GM12864 (cell line): ENCODE results near the gene EFNA4.

Experiments
- DNase-seq: peaks from one replicate; pipeline ENCODE4 v3.0.0-alpha.2; 2011; ENCODE audit warnings: low read depth
- H3K4me3 ChIP-seq: 2 replicates; pipeline ENCODE4 v1.5.1; 2011; ENCODE audit warnings: mild to moderate bottlenecking, low read depth, low read length, control low read depth
- TF ChIP-seq, protein P1 (sequence below): IDR thresholded peaks from 2 replicates; pipeline ENCODE4 v1.5.1; 2011; ENCODE audit warnings: low read depth, mild to moderate bottlenecking, moderate library complexity, low read length, control low read depth, inconsistent platforms; ENCODE audit errors: missing control alignments

Gene EFNA4

DNA sequence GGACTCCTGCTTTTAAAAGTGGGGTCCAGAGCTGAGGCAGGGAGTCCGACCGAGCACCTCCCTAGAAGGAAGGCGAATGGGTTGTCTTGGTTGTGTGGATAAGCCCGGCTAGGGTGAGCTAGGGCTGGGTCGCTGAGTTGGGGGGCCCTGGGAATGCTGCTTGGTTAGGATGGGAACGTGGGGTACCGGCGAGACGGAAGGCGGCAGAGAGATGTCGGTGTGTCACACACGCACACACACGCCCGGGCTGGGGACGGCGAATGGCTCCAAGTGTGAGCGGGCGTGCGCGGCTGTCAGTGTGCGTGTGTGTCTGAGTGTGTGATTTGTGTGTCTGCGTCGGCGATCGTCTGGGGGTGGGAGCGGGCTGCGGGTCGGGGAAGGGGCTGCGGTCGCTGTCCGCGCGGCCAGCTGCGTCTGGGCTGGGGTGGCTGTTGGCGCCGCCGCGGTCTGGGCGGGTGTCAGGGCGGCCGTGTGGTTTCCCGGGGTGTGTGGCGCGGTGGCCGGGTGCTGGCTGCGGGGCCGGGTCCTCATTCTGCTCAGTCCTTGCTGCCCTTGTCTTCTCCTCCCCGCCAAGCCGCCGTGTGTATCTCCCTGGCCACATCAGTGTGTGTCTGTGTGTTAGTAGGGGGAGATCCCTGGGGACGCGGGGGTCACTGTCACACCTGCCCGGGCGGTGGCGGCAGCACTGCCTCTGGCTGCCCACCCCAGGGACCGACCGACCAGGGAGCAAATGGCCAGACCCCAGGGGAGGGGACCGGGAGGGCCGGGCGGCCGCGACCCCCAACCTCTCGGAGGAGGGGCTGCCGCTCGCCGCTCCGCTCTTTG lies 16.2 kb downstream of the EFNA4 start:
- TF ChIP-seq, protein P1, sequence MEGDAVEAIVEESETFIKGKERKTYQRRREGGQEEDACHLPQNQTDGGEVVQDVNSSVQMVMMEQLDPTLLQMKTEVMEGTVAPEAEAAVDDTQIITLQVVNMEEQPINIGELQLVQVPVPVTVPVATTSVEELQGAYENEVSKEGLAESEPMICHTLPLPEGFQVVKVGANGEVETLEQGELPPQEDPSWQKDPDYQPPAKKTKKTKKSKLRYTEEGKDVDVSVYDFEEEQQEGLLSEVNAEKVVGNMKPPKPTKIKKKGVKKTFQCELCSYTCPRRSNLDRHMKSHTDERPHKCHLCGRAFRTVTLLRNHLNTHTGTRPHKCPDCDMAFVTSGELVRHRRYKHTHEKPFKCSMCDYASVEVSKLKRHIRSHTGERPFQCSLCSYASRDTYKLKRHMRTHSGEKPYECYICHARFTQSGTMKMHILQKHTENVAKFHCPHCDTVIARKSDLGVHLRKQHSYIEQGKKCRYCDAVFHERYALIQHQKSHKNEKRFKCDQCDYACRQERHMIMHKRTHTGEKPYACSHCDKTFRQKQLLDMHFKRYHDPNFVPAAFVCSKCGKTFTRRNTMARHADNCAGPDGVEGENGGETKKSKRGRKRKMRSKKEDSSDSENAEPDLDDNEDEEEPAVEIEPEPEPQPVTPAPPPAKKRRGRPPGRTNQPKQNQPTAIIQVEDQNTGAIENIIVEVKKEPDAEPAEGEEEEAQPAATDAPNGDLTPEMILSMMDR, result no peak
- no peak overlapping the region for H3K4me3 ChIP-seq
- no peak for DNase-seq

- H3K4me3 ChIP-seq, result no peak overlapping the region
Measured at GRCh38 chr1:155080312-155081228, 17.0 kb downstream of the EFNA4 start.

DNA sequence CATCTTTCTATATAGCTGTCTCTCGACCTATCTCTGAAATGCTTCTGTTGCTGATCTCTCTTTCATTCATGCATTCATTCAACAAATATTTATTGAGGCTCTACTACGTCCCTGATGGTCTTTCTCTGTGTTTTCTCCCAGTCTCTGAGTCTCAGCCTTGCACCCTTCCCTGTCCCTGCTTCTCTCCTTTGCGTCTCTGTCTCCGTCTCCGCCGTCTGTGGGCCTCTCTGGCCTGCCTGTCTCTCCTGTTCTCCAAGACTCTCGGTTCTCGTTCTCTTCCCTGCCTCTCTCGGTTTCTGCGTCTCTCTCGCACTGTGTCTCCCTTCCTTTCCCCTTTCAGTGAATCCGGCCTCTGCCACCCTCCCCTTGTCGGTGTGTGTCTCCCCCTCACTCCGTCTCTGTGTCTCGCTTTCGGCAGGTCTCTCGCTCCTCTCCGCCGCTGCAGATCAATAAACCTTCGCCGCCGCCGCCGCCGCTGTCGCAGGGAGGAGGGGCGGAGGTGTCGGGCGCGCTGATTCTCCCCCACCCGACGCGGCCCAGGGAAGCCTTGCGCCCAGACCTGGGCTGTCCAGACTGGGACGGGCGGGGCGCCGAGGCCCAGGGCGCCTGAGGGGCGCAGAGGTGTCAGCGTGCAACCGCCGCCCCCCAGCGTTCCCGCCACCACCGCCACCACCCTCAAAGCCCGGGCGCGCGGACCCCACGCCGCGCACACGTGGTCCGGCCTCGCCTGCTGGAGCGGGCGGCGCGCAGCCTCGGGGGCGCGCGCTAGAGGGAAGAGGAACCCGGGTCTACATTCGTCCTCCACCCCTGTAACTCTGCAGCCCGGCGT lies 18.1 kb downstream of the EFNA4 start:
- no peak overlapping the region for H3K4me3 ChIP-seq

More at GRCh38 chr1:155080312-155081228, 17.0 kb downstream of the EFNA4 start:
- no peak for DNase-seq
- TF ChIP-seq, protein P1, result no peak

GRCh38 chr1:155082301-155083051 lies 18.9 kb downstream of the EFNA4 start:
- DNase-seq, result no peak
- TF ChIP-seq, protein P1, result no peak
- no peak overlapping the region for H3K4me3 ChIP-seq

More for the DNA sequence above, 18.1 kb downstream of the EFNA4 start:
- no peak for DNase-seq
- TF ChIP-seq, protein P1, result no peak

- TF ChIP-seq, protein P1, result no peak
- no peak for DNase-seq
- no peak overlapping the region for H3K4me3 ChIP-seq
Measured at GRCh38 chr1:155083052-155083541, 19.6 kb downstream of the EFNA4 start.
